NCI-H2196 treated with DMSO at 0.1 percent for 48 hours (cell line): ENCODE measurements around the gene PTPRT.

Experiments
- DNase-seq: peaks from one replicate; lab custom pipeline; 2025; ENCODE audit not compliant: unreplicated experiment; lab: John Stamatoyannopoulos, UW

The PTPRT gene

GRCh38 chr20:43028470-43028869 is 161.2 kb downstream of the PTPRT start:
- no peak for DNase-seq

- no peak for DNase-seq
Measured at GRCh38 chr20:43023836-43024235, 165.9 kb downstream of the PTPRT start.

GRCh38 chr20:43022568-43022967 is 167.1 kb downstream of the PTPRT start:
- DNase-seq, result no peak

GRCh38 chr20:43022081-43022480 is 167.6 kb downstream of the PTPRT start:
- no peak for DNase-seq

GRCh38 chr20:43017241-43018030 is 172.3 kb downstream of the PTPRT start:
- DNase-seq, result no peak

- no peak for DNase-seq
Measured at GRCh38 chr20:43016257-43016656, 173.4 kb downstream of the PTPRT start.

- no peak for DNase-seq
Measured at GRCh38 chr20:43015566-43015965, 174.1 kb downstream of the PTPRT start.

- DNase-seq, result no peak
Measured at GRCh38 chr20:43014206-43014605, 175.5 kb downstream of the PTPRT start.

GRCh38 chr20:43011491-43011890 is 178.2 kb downstream of the PTPRT start:
- DNase-seq, result no peak

- no peak for DNase-seq
Measured at GRCh38 chr20:43009532-43009931, 180.2 kb downstream of the PTPRT start.

GRCh38 chr20:43007525-43007924 is 182.2 kb downstream of the PTPRT start:
- DNase-seq, result no peak

- no peak for DNase-seq
Measured at GRCh38 chr20:43006651-43007375, 182.9 kb downstream of the PTPRT start.

GRCh38 chr20:43003318-43003944 is 186.3 kb downstream of the PTPRT start:
- no peak for DNase-seq

GRCh38 chr20:42996141-42996540 is 193.6 kb downstream of the PTPRT start:
- DNase-seq, result no peak

- no peak for DNase-seq
Measured at GRCh38 chr20:42988319-42988718, 201.4 kb downstream of the PTPRT start.

GRCh38 chr20:42987376-42988114 is 202.2 kb downstream of the PTPRT start:
- DNase-seq, result no peak

GRCh38 chr20:42986143-42986773 is 203.4 kb downstream of the PTPRT start:
- no peak for DNase-seq

- no peak for DNase-seq
Measured at GRCh38 chr20:42985628-42986027, 204.1 kb downstream of the PTPRT start.

GRCh38 chr20:42982218-42982617 is 207.5 kb downstream of the PTPRT start:
- no peak for DNase-seq

- no peak for DNase-seq
Measured at GRCh38 chr20:42981253-42981652, 208.5 kb downstream of the PTPRT start.

- no peak for DNase-seq
Measured at GRCh38 chr20:42979720-42980119, 210.0 kb downstream of the PTPRT start.
